Measurements from ENCODE around the gene KIF5A. TPM values are rescaled to one million over a fixed set of nuclear protein-coding genes. Genes with fewer than 3 reads are reported as not detected.

The KIF5A gene
- total RNA-seq, 2 donors from 2014 or later: 0.81 to 2.7 TPM

GRCh38 chr12:57528831-57529555 lies 20.9 kb upstream of the KIF5A start:
- Histone ChIP-seq H3K4me1 (ENCODE audit: control insufficient read depth in 1 of 2, low read depth in 2 of 2) (peaks cover 8 to 20% of the 10 kb centered on the region in 2 donors), H3K9me3 (no peaks in the 10 kb centered on the region), H3K4me3 (no peak overlapping the region), H3K36me3 (peaks cover 87% of the 10 kb centered on the region), H3K27ac (no peak overlapping the region), H3K27me3 (replicated peaks; ENCODE audit: insufficient read depth) (no peaks in the 10 kb centered on the region)
- ATAC-seq (ENCODE audit: insufficient number of reproducible peaks, low FRiP score, low read depth) (no peak), DNase-seq (ENCODE audit: low spot score) (no peak)
- TF ChIP-seq CTCF (IDR thresholded peaks at IDR 0.05): no peak

GRCh38 chr12:57529831-57530230 lies 20.0 kb upstream of the KIF5A start:
- Histone ChIP-seq H3K4me1 (ENCODE audit: control insufficient read depth in 1 of 2, low read depth in 2 of 2) (peaks cover 0 to 11% of the 10 kb centered on the region in 2 donors), H3K4me3 (no peak overlapping the region), H3K27ac (no peak overlapping the region), H3K36me3 (peaks cover 90% of the 10 kb centered on the region), H3K27me3 (replicated peaks; ENCODE audit: insufficient read depth) (no peaks in the 10 kb centered on the region), H3K9me3 (no peaks in the 10 kb centered on the region)
- no peak for TF ChIP-seq CTCF (IDR thresholded peaks at IDR 0.05)
- ATAC-seq (ENCODE audit: insufficient number of reproducible peaks, low FRiP score, low read depth) (no peak), DNase-seq (ENCODE audit: low spot score) (no peak)

- ATAC-seq (ENCODE audit: insufficient number of reproducible peaks, low FRiP score, low read depth): no peak
- TF ChIP-seq CTCF (IDR thresholded peaks at IDR 0.05): no peak
- Histone ChIP-seq H3K27me3 (replicated peaks; ENCODE audit: insufficient read depth) (no peaks in the 10 kb centered on the region), H3K4me1 (ENCODE audit: control insufficient read depth in 1 of 2, low read depth in 2 of 2) (peaks cover 0 to 4% of the 10 kb centered on the region in 2 donors), H3K9me3 (no peaks in the 10 kb centered on the region), H3K4me3 (no peak overlapping the region), H3K36me3 (peaks cover 91% of the 10 kb centered on the region), H3K27ac (no peak overlapping the region)
- no peak for DNase-seq (ENCODE audit: low spot score)
These were observed 19.3 kb upstream of the KIF5A start for GRCh38 chr12:57530396-57531142.

GRCh38 chr12:57531836-57532235 lies 18.0 kb upstream of the KIF5A start:
- Histone ChIP-seq H3K9me3 (no peaks in the 10 kb centered on the region), H3K4me1 (ENCODE audit: control insufficient read depth in 1 of 2, low read depth in 2 of 2) (no peaks in the 10 kb centered on the region), H3K27me3 (replicated peaks; ENCODE audit: insufficient read depth) (no peaks in the 10 kb centered on the region), H3K27ac (no peak overlapping the region), H3K4me3 (no peak overlapping the region), H3K36me3 (peaks cover 78% of the 10 kb centered on the region)
- no peak for TF ChIP-seq CTCF (IDR thresholded peaks at IDR 0.05)
- no peak for ATAC-seq (ENCODE audit: insufficient number of reproducible peaks, low FRiP score, low read depth)
- DNase-seq (ENCODE audit: low spot score): no peak

GRCh38 chr12:57533108-57533507 lies 16.7 kb upstream of the KIF5A start:
- Histone ChIP-seq H3K4me3 (no peak overlapping the region), H3K4me1 (ENCODE audit: control insufficient read depth in 1 of 2, low read depth in 2 of 2) (no peaks in the 10 kb centered on the region), H3K36me3 (peaks cover 73% of the 10 kb centered on the region), H3K27ac (no peak overlapping the region), H3K9me3 (no peaks in the 10 kb centered on the region), H3K27me3 (replicated peaks; ENCODE audit: insufficient read depth) (no peaks in the 10 kb centered on the region)
- TF ChIP-seq CTCF (IDR thresholded peaks at IDR 0.05): no peak
- ATAC-seq (ENCODE audit: insufficient number of reproducible peaks, low FRiP score, low read depth) (no peak), DNase-seq (ENCODE audit: low spot score) (no peak)

Data from thoracic aorta (tissue), 2 donors.